CD4-positive, alpha-beta T cell (primary cell): ENCODE data around the gene PYDC1. TPM values are rescaled to one million over a fixed set of nuclear protein-coding genes. Genes with fewer than 3 reads are reported as not detected.

ENCODE experiments used
- ATAC-seq: fragments of 200-7000 bp; cut with Tn5 transposase; one replicate; pipeline ENCODE4 v1.10.0; 2022; ENCODE audit warnings: mild to moderate bottlenecking; ENCODE audit not compliant: poor library complexity
- CTCF ChIA-PET: fragments of 350-600 bp; sonication (Branson Sonifier 250); formaldehyde crosslinking; loops from one replicate; lab custom pipeline; 2021; ENCODE audit warnings: antibody characterized with exemption, inconsistent platforms; lab: Charles Lee
- POLR2A ChIA-PET: fragments of 350-600 bp; sonication (Branson Sonifier 250); formaldehyde crosslinking; loops from one replicate; lab custom pipeline; 2021; ENCODE audit warnings: antibody characterized with exemption, inconsistent platforms; lab: Charles Lee
- DNase-seq, 14 experiments: peaks; one replicate each; pipeline ENCODE4 v3.0.0-alpha.2; 2013 to 2020; ENCODE audit warnings: mixed read lengths in 2 of 14
- H3K27ac ChIP-seq, 2 donors: one replicate each; pipeline versions ENCODE4 v1.5.1 to v1.7.0; 2013; ENCODE audit warnings: low read length in 2 of 2, low read depth in 1 of 2, mild to moderate bottlenecking in 1 of 2
- H3K27me3 ChIP-seq, 2 experiments: 1 replicate in 1 of 2; 2 replicates in 1 of 2; pipeline versions ENCODE4 v1.6.1 to v1.7.0; 2013; ENCODE audit warnings: low read length in 2 of 2, control low read depth in 1 of 2, mild to moderate bottlenecking in 1 of 2, moderate library complexity in 1 of 2; ENCODE audit not compliant: insufficient read depth in 2 of 2, control insufficient read depth in 1 of 2
- H3K36me3 ChIP-seq: one replicate; pipeline ENCODE4 v1.6.1; 2013; ENCODE audit warnings: low read length, control low read depth; ENCODE audit not compliant: insufficient read depth
- H3K4me1 ChIP-seq: one replicate; pipeline ENCODE4 v1.6.1; 2013; ENCODE audit warnings: low read length, control low read depth; ENCODE audit not compliant: insufficient read depth
- H3K4me3 ChIP-seq: one replicate; pipeline ENCODE4 v1.5.1; 2013; ENCODE audit warnings: mild to moderate bottlenecking, low read length, moderate library complexity
- H3K9me3 ChIP-seq, 2 experiments: 1 replicate in 1 of 2; 2 replicates in 1 of 2; pipeline versions ENCODE4 v1.6.1 to v1.7.0; 2013; ENCODE audit warnings: low read length in 2 of 2, mild to moderate bottlenecking in 2 of 2, control low read depth in 1 of 2, moderate library complexity in 1 of 2; ENCODE audit not compliant: control insufficient read depth in 1 of 2, insufficient read depth in 1 of 2
- H3K27ac Mint-ChIP-seq: one replicate; pipeline ENCODE4 v1.8.0; 2020; ENCODE audit warnings: mixed read lengths
- H3K27me3 Mint-ChIP-seq: one replicate; pipeline ENCODE4 v1.8.0; 2021; ENCODE audit warnings: mixed read lengths
- H3K36me3 Mint-ChIP-seq: one replicate; pipeline ENCODE4 v1.8.0; 2021; ENCODE audit warnings: low read depth, mixed read lengths
- H3K4me1 Mint-ChIP-seq: one replicate; pipeline ENCODE4 v1.8.0; 2021; ENCODE audit warnings: low read depth, mixed read lengths
- H3K4me3 Mint-ChIP-seq: one replicate; pipeline ENCODE4 v1.8.0; 2020; ENCODE audit warnings: mild to moderate bottlenecking, mixed read lengths
- H3K9me3 Mint-ChIP-seq: one replicate; pipeline ENCODE4 v1.8.0; 2020; ENCODE audit warnings: mixed read lengths
- intact Hi-C, 2 experiments: fragments of 100-400 bp; cut with DNase I in 1 of 2; cut with micrococcal nuclease in 1 of 2; formaldehyde crosslinking; loops; one replicate each; pipeline versions ENCODE4 v1.15.1 to v1.9.0; 2023 to 2025; cut with DNase I, micrococcal nuclease
- total RNA-seq, 174 experiments: library from RNA in 2 of 174; stranded (reverse) in 2 of 174; gene quantifications; one replicate each; pipeline ENCODE4 v1.2.3 and lab custom pipeline; 2021 to 2026
- TF ChIP-seq, protein P1 (sequence below): fragments of 200-600 bp; IDR thresholded peaks from one replicate; pipeline ENCODE4 v1.8.0; 2022; ENCODE audit warnings: antibody characterized with exemption, mild to moderate bottlenecking

PYDC1 gene
- total RNA-seq, 2 experiments from 2014 or later, result not detected

GRCh38 chr16:31168848-31169247 is 48.1 kb downstream of the PYDC1 start:
- H3K4me1 ChIP-seq, result no peaks in the 10 kb centered on the region
- Mint-ChIP-seq H3K36me3 (no peaks in the 10 kb centered on the region), H3K27ac (no peak overlapping the region), H3K27me3 (no peaks in the 10 kb centered on the region), H3K9me3 (no peaks in the 10 kb centered on the region), H3K4me3 (no peak overlapping the region), H3K4me1 (no peaks in the 10 kb centered on the region)
- intact Hi-C loops, result no loop called here
- ATAC-seq, result no peak
- H3K36me3 ChIP-seq, result no peaks in the 10 kb centered on the region
- H3K27ac ChIP-seq, result no peak overlapping the region
- no peaks in the 10 kb centered on the region for H3K27me3 ChIP-seq
- ChIA-PET POLR2A (interaction anchor here (4.2 kb wide), 1 partner anchor 11 kb away, joined by 16 read pairs; the partner anchor contains the start of gene FUS), CTCF (no interaction called here)
- TF ChIP-seq, protein P1, sequence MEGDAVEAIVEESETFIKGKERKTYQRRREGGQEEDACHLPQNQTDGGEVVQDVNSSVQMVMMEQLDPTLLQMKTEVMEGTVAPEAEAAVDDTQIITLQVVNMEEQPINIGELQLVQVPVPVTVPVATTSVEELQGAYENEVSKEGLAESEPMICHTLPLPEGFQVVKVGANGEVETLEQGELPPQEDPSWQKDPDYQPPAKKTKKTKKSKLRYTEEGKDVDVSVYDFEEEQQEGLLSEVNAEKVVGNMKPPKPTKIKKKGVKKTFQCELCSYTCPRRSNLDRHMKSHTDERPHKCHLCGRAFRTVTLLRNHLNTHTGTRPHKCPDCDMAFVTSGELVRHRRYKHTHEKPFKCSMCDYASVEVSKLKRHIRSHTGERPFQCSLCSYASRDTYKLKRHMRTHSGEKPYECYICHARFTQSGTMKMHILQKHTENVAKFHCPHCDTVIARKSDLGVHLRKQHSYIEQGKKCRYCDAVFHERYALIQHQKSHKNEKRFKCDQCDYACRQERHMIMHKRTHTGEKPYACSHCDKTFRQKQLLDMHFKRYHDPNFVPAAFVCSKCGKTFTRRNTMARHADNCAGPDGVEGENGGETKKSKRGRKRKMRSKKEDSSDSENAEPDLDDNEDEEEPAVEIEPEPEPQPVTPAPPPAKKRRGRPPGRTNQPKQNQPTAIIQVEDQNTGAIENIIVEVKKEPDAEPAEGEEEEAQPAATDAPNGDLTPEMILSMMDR, result no peak
- H3K9me3 ChIP-seq, result no peaks in the 10 kb centered on the region
- no peak overlapping the region for H3K4me3 ChIP-seq
- DNase-seq, result no peak

- CTCF ChIA-PET, result no interaction called here
- ATAC-seq (no peak), DNase-seq (no peak)
- intact Hi-C loops, result no loop called here
- POLR2A ChIA-PET, result interaction anchor here (0.7 to 4.2 kb wide), 2 partner anchors 13 to 293 kb away, joined by 5 to 16 read pairs; partner anchors contain the start of gene FUS
- H3K4me1 ChIP-seq, result no peaks in the 10 kb centered on the region
- Mint-ChIP-seq H3K9me3 (no peaks in the 10 kb centered on the region), H3K27ac (no peak overlapping the region), H3K4me1 (no peaks in the 10 kb centered on the region), H3K27me3 (no peaks in the 10 kb centered on the region), H3K36me3 (no peaks in the 10 kb centered on the region), H3K4me3 (no peak overlapping the region)
- H3K4me3 ChIP-seq, result no peak overlapping the region
- TF ChIP-seq, protein P1, result no peak
- no peaks in the 10 kb centered on the region for H3K27me3 ChIP-seq
- no peaks in the 10 kb centered on the region for H3K9me3 ChIP-seq
- no peak overlapping the region for H3K27ac ChIP-seq
- no peaks in the 10 kb centered on the region for H3K36me3 ChIP-seq
Measured at GRCh38 chr16:31167315-31167714, 49.6 kb downstream of the PYDC1 start.

Other genes with a start within 250 kb of the PYDC1 start
- under 1 TPM in 1 of 2 experiments, not detected in 1; 0.11 TPM for gene HSD3B7, start 231.9 kb downstream of the PYDC1 start, total RNA-seq
- 1 to 10 TPM; 2.9 to 3.1 TPM for gene STX1B, start 206.5 kb downstream of the PYDC1 start, total RNA-seq
- gene STX4, start 183.6 kb downstream of the PYDC1 start, total RNA-seq, result 10 to 100 TPM; 54.1 to 55.2 TPM
- 1 to 10 TPM; 4.5 to 6.0 TPM for gene ZNF668, start 142.9 kb downstream of the PYDC1 start, total RNA-seq
- 10 to 100 TPM; 14.3 to 16.6 TPM for gene ZNF646, start 142.7 kb downstream of the PYDC1 start, total RNA-seq
- gene PRSS53, start 128.2 kb downstream of the PYDC1 start, total RNA-seq, result 1 to 10 TPM; 3.5 to 3.9 TPM
- 10 to 100 TPM; 19.0 to 19.2 TPM for gene VKORC1, start 122.3 kb downstream of the PYDC1 start, total RNA-seq
- 1 to 10 TPM; 4.3 to 5.8 TPM for gene BCKDK, start 108.7 kb downstream of the PYDC1 start, total RNA-seq
- 100 to 1,000 TPM; 114 to 124 TPM for gene KAT8, start 99.5 kb downstream of the PYDC1 start, total RNA-seq
- not detected for gene PRSS8, start 81.4 kb downstream of the PYDC1 start, total RNA-seq
- under 1 TPM; 0.33 to 0.56 TPM for gene PRSS36, start 67.1 kb downstream of the PYDC1 start, total RNA-seq
- gene FUS, start 37.0 kb downstream of the PYDC1 start, total RNA-seq, result 100 to 1,000 TPM; 699 to 733 TPM
- 1 to 10 TPM; 8.1 to 8.5 TPM for gene PYCARD, start 14.4 kb downstream of the PYDC1 start, total RNA-seq
- gene TRIM72, start 3.0 kb downstream of the PYDC1 start, total RNA-seq, result under 1 TPM in 1 of 2 experiments, not detected in 1; 0.17 TPM
- gene ITGAM, start 42.8 kb upstream of the PYDC1 start, total RNA-seq, result 1 to 10 TPM; 1.8 to 4.3 TPM
- gene ITGAX, start 138.0 kb upstream of the PYDC1 start, total RNA-seq, result 1 to 10 TPM; 5.5 to 6.0 TPM
- not detected for gene ITGAD, start 176.2 kb upstream of the PYDC1 start, total RNA-seq
- gene COX6A2, start 211.2 kb upstream of the PYDC1 start, total RNA-seq, result not detected
- under 1 TPM in 1 of 2 experiments, not detected in 1; 0.16 TPM for gene ZNF843, start 225.7 kb upstream of the PYDC1 start, total RNA-seq
- 10 to 100 TPM in 1 of 2 experiments, 1 to 10 TPM in 1; 8.5 to 10.8 TPM for gene ARMC5, start 242.4 kb upstream of the PYDC1 start, total RNA-seq